Smooth muscle cell (in vitro differentiated cells): Measurements from ENCODE around the gene MDP1. TPM values are rescaled to one million over a fixed set of nuclear protein-coding genes. Genes with fewer than 3 reads are reported as not detected.
A peak's percentile ranks its signal among the peaks of the same experiment; 100 is the strongest.

Experiments used
- DNase-seq: peaks from one replicate; lab custom pipeline; 2025; ENCODE audit not compliant: unreplicated experiment; lab: John Stamatoyannopoulos, UW
- H2AFZ ChIP-seq: fragments of 200-600 bp; sonication (generic); 2 replicates; pipeline ENCODE4 v1.6.0; 2016; ENCODE audit warnings: antibody characterized with exemption, low read depth, mild to moderate bottlenecking
- H3F3A ChIP-seq: fragments of 200-600 bp; sonication (generic); 2 replicates; pipeline ENCODE4 v1.6.0; 2017; ENCODE audit warnings: antibody characterized with exemption, low read depth
- H3K27ac ChIP-seq: fragments of 200-600 bp; sonication (generic); 2 replicates; pipeline ENCODE4 v1.5.1; 2016; ENCODE audit warnings: low read depth, mild to moderate bottlenecking
- H3K27me3 ChIP-seq: fragments of 200-600 bp; sonication (generic); 2 replicates; pipeline ENCODE4 v1.6.1; 2016; ENCODE audit warnings: low read depth, mild to moderate bottlenecking
- H3K36me3 ChIP-seq: fragments of 200-600 bp; sonication (generic); 2 replicates; pipeline ENCODE4 v1.5.1; 2016; ENCODE audit warnings: low read depth
- H3K4me1 ChIP-seq: fragments of 200-600 bp; sonication (generic); 2 replicates; pipeline ENCODE4 v1.5.1; 2016; ENCODE audit warnings: low read depth
- H3K4me2 ChIP-seq: fragments of 200-600 bp; sonication (generic); 2 replicates; pipeline ENCODE4 v1.6.0; 2016; ENCODE audit warnings: mild to moderate bottlenecking
- H3K4me3 ChIP-seq: fragments of 200-600 bp; sonication (generic); 2 replicates; pipeline ENCODE4 v1.5.1; 2016; ENCODE audit warnings: mild to moderate bottlenecking
- H3K79me2 ChIP-seq: fragments of 200-600 bp; sonication (generic); 2 replicates; pipeline ENCODE4 v1.6.0; 2016; ENCODE audit warnings: low read depth, mild to moderate bottlenecking
- H3K9ac ChIP-seq: fragments of 200-600 bp; sonication (generic); 2 replicates; pipeline ENCODE4 v1.6.0; 2016; ENCODE audit warnings: low read depth
- H3K9me3 ChIP-seq: fragments of 200-600 bp; sonication (generic); replicated peaks from 2 replicates; pipeline ENCODE4 v1.5.1; 2016; ENCODE audit warnings: low read depth
- H4K20me1 ChIP-seq: fragments of 200-600 bp; sonication (generic); 2 replicates; pipeline ENCODE4 v1.6.0; 2016; ENCODE audit warnings: low read depth
- WGBS: methylation state at CpG from one replicate; pipeline ENCODE4 v1.1.7; 2016; ENCODE audit warnings: low lambda C conversion rate; 5-methylcytosine and 5-hydroxymethylcytosine counted together
- polyA plus RNA-seq: library from polyadenylated mRNA; unstranded; fragments of >200 nt; fragmentation: Nextera tagmentation; extraction: Ambion mirVana; gene quantifications from 2 replicates; pipeline ENCODE4 v1.2.1, GENCODE V29; 2016
- total RNA-seq: library from RNA; depleted of rRNA; stranded (reverse); fragments of >200 nt; gene quantifications from 2 replicates; pipeline ENCODE4 v1.2.3, GENCODE V29; 2014
- TF ChIP-seq, protein P1 (sequence below): fragments of 200-600 bp; sonication (generic); IDR thresholded peaks from 2 replicates; pipeline ENCODE4 v1.5.1; 2017; ENCODE audit warnings: borderline replicate concordance, mild to moderate bottlenecking, antibody characterized with exemption; ENCODE audit not compliant: insufficient read depth, poor library complexity, severe bottlenecking

MDP1 gene
- total and polyA plus RNA-seq, 2 experiments from 2014 or later = 31.0 to 42.3 TPM

DNA sequence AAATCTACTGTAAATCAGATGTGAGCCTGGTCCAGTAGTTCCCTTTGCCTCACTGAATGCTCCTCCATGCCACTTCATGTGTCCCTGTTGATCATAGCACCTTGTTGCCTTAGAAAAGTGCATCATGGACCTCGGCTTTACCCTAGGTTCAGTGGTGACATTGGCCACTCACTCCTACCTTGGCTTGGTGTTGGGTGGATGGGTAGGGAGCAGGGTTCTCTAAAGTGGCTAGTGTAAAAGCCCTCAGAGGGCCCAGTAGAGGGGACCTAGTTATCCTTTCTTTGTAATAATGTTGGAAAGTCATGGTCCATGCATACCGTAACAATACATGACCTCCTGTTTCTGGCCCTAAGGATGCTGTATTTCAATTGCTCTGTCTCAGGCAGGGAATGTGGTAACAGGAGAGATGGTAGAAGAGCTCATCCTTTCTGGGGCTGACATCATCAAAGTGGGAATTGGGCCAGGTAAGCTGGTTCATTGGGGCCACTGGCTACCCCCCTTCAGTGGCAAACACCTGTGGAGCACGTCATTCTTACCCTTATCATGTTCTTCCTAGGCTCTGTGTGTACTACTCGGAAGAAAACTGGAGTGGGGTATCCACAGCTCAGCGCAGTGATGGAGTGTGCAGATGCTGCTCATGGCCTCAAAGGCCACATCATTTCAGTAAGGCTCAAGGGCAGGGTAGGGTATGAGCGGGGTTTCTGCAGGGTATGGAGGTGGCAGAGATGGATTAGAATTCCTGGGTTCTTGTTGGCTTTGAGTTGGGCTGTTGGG is 21.0 kb upstream of the MDP1 start:
- H3K36me3 ChIP-seq = no peaks in the 10 kb centered on the region
- H3K27ac ChIP-seq = no peak overlapping the region
- H3K4me3 ChIP-seq = no peak overlapping the region
- H3K9me3 ChIP-seq = no peaks in the 10 kb centered on the region
- no peak overlapping the region for H3K4me2 ChIP-seq
- H4K20me1 ChIP-seq = peaks cover 23% of the 10 kb centered on the region
- TF ChIP-seq, protein P1, sequence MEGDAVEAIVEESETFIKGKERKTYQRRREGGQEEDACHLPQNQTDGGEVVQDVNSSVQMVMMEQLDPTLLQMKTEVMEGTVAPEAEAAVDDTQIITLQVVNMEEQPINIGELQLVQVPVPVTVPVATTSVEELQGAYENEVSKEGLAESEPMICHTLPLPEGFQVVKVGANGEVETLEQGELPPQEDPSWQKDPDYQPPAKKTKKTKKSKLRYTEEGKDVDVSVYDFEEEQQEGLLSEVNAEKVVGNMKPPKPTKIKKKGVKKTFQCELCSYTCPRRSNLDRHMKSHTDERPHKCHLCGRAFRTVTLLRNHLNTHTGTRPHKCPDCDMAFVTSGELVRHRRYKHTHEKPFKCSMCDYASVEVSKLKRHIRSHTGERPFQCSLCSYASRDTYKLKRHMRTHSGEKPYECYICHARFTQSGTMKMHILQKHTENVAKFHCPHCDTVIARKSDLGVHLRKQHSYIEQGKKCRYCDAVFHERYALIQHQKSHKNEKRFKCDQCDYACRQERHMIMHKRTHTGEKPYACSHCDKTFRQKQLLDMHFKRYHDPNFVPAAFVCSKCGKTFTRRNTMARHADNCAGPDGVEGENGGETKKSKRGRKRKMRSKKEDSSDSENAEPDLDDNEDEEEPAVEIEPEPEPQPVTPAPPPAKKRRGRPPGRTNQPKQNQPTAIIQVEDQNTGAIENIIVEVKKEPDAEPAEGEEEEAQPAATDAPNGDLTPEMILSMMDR = no peak
- 97% methylated on average over 6 of the region's 6 CpGs for WGBS
- peaks cover 28% of the 10 kb centered on the region for H3F3A ChIP-seq
- no peak overlapping the region for H2AFZ ChIP-seq
- no peak for DNase-seq
- peaks cover 57% of the 10 kb centered on the region for H3K79me2 ChIP-seq
- no peak overlapping the region for H3K9ac ChIP-seq
- H3K27me3 ChIP-seq = no peaks in the 10 kb centered on the region
- H3K4me1 ChIP-seq = peaks cover 14% of the 10 kb centered on the region

DNA sequence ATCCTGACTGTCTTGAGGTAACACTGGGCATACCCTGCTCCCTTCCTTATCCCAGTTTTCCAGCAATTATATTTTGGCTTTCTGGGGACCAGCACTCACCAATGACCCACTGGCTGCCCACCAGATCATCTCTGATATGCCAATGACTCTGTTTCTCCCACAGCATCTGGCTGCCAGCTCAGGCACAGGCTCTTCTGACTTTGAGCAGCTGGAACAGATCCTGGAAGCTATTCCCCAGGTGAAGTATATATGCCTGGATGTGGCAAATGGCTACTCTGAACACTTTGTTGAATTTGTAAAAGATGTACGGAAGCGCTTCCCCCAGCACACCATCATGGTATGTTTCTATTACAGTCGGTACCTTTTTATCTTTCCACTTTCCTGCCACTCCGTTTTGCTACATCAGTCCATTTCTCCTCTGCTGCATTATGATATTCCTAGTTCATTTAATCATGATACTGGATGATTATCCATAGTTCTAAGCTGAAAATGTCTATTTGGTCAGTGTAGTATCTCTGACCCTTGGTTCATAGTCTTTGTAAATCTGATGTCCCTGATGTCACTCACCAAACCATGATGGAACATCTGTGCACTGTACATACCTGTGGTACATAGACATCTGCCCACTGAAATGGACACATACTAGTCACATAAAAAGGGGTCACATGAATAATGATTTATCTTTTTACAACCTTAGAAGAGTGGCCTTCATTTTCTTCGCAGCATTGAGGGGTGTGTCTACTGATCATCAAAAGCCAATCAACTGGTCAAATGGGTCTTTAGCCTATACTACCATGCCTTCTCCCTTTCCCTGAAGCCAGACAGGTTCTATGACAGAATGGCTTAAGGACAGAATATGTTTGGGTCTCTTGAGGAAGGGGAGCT is 20.2 kb upstream of the MDP1 start:
- TF ChIP-seq, protein P1 = no peak
- Histone ChIP-seq H2AFZ (no peak overlapping the region), H3K27me3 (no peaks in the 10 kb centered on the region), H3K36me3 (no peaks in the 10 kb centered on the region), H3K4me2 (no peak overlapping the region), H3K4me3 (no peak overlapping the region), H3K4me1 (peaks cover 17% of the 10 kb centered on the region), H3K79me2 (peaks cover 57% of the 10 kb centered on the region), H3K9me3 (no peaks in the 10 kb centered on the region), H3K27ac (no peak overlapping the region), H4K20me1 (peaks cover 15% of the 10 kb centered on the region), H3K9ac (no peak overlapping the region), H3F3A (peaks cover 28% of the 10 kb centered on the region)
- 97% methylated on average over 5 of the region's 5 CpGs for WGBS
- DNase-seq = no peak

DNA sequence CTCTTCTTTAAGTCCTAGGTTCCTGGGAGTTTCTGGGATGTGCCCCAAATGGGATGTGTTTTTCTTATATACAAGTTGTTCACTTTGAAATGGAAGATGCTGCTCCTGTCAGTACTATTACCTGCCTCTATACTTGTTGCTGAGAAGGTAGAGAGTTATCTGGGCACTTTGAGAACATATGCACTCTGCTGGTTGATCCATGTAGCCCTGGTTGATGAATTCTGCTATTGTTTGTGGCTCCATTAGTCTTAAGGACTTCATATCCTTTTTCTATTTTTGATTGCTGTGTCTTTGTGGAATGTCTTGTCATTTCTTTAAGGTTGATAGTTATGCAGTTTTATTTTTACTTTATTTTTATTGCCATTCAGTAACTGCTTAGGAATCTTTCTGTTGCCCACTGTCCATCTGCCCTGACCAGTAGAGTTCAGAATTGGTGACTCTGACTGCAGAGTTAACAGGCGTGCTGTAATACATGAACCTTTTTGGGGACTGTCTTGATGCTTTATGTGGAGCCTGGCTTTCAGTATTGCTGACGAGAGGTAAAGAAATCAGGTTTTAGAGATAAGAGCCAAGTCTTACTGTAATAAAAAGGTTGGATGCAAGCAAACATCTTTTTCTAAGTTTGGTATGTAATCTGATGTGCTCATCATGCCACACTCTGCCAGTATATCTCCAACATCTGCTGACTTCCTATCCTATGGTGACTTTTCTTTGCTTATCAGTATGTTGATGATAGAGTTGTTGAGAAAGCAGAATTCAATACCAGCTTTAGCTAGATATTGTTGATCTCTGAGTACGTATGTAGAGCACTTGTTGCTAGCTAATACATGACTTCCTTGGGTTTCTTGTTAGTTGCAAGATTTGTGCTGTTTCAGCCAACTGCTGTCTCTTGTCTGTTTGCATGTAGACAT is 18.5 kb upstream of the MDP1 start:
- Histone ChIP-seq H3K27me3 (no peaks in the 10 kb centered on the region), H3K4me1 (peaks cover 17% of the 10 kb centered on the region), H3K9me3 (no peaks in the 10 kb centered on the region), H3K9ac (no peak overlapping the region), H3K4me2 (peak overlapping the region; percentile 93), H3K36me3 (no peaks in the 10 kb centered on the region), H3K79me2 (peaks cover 56% of the 10 kb centered on the region), H3K4me3 (peak overlapping the region; percentile 85), H3K27ac (peak overlapping the region; percentile 4), H2AFZ (no peak overlapping the region), H4K20me1 (peaks cover 4% of the 10 kb centered on the region), H3F3A (peaks cover 28% of the 10 kb centered on the region)
- WGBS = 94% methylated on average over 3 of the region's 3 CpGs
- no peak for DNase-seq
- TF ChIP-seq, protein P1 = no peak
